ENCODE data around the gene PPM1N. TPM values are rescaled to one million over a fixed set of nuclear protein-coding genes. Genes with fewer than 3 reads are reported as not detected.

Gene PPM1N
- total RNA-seq, 3 donors from 2014 or later = 1.8 to 2.5 (median 2.3) TPM

DNA sequence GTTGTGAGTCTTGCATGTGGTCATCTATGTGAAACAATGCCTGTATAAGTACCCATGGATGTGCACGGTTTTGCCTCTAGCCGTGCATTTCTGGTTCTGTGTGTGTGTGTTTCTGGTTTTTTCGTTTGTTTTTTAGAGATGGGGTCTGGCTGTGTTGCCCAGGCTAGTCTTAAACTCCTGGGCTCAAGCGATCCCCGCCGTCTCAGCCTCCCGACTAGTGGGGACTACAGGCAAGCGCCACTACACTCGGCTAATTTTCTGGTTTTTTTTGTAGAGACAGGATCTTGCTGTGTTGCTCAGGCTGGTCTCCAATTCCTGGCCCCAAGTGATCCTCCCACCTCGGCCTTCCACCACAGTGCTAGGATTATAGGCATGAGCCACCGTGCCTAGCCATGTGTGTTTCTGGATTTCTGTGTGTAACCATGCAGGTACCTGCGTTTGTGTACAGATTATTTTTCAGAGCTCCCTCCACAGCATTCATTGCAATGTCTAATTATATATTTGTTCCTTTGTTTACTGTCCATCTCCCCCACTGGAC lies 46.3 kb upstream of the PPM1N start:
- TF ChIP-seq POLR2AphosphoS5 (IDR thresholded peaks at IDR 0.05) (no peak), POLR2A (IDR thresholded peaks at IDR 0.05) (no peak)
- TF ChIP-seq, protein P1, sequence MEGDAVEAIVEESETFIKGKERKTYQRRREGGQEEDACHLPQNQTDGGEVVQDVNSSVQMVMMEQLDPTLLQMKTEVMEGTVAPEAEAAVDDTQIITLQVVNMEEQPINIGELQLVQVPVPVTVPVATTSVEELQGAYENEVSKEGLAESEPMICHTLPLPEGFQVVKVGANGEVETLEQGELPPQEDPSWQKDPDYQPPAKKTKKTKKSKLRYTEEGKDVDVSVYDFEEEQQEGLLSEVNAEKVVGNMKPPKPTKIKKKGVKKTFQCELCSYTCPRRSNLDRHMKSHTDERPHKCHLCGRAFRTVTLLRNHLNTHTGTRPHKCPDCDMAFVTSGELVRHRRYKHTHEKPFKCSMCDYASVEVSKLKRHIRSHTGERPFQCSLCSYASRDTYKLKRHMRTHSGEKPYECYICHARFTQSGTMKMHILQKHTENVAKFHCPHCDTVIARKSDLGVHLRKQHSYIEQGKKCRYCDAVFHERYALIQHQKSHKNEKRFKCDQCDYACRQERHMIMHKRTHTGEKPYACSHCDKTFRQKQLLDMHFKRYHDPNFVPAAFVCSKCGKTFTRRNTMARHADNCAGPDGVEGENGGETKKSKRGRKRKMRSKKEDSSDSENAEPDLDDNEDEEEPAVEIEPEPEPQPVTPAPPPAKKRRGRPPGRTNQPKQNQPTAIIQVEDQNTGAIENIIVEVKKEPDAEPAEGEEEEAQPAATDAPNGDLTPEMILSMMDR (IDR thresholded peaks at IDR 0.05) = no peak
- Histone ChIP-seq H3K4me3 (peak overlapping the region in 1 of 3 donors; percentile 87), H3K27ac (peak overlapping the region; percentile 100), H3K27me3 (no peaks in the 10 kb centered on the region), H3K36me3 (no peaks in the 10 kb centered on the region), H3K4me1 (peaks cover 13 to 16% of the 10 kb centered on the region in 2 donors), H3K9me3 (no peaks in the 10 kb centered on the region)
- intact Hi-C loops (cut with DNase I; ENCODE audit: low total_unique reads) = no loop called here
- DNase-seq (ENCODE audit: low spot score in 2 of 2) = no peak

DNA sequence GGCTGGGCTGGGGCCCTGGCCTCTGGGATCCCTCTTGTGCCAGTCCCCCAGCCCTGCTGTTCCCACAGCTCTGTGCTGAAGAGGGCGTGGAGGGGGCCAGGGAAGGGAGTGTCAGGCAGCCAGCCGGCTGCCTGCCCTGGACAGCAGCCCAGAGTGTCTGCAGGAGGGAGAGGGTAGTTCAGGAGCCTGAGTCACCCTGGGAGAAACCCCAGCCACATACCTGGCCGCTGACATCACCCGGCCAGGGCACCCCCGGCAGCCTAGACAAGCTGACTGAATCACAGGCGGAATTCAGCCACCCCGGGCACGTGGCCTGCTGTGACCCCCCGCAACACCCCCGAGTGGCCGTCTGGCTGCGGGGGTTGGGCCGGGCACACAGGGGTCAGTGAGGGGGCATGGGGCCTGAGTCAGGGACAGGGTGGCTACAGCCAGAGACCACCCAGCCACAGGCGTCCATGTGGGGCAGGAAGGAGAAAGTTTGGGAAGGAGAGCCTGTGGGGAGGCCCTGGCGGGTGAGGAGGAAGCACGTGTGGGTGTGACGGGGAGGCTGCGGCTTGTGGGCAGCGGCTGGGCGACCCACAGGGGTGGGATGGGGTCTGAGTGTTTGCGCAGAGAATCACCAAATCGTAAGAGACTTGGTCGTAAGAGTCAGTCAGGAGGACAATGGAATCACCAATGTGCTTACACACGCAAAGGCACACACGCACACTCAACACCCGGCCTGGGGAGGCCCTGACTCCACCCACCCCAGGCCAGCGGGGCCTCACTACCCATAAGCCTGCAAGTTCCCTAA lies 42.3 kb upstream of the PPM1N start:
- TF ChIP-seq, protein P1 (IDR thresholded peaks at IDR 0.05) = peak in 1 of 3 donors; percentile 33
- TF ChIP-seq POLR2A (IDR thresholded peaks at IDR 0.05) = no peak
- TF ChIP-seq POLR2AphosphoS5 (IDR thresholded peaks at IDR 0.05) = peak; percentile 78 to 97 (median 83)
- peak overlapping the region in 2 of 3 donors; percentile 10 to 59 for H3K4me3 ChIP-seq

DNA sequence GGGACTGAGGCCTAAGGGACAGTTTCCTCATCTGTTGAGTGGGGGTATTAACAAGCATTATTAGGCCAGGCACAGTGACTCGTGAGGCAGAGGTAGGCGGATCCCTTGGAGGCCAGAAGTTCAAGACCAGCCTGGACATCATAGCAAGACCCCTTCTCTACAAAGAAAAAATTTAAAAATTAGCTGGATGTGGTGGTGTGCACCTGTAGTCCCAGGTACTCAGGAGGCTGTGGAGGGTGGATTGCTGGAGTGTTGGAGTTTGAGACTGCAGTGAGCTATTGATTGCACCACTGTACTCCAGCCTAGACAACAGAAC lies 41.8 kb upstream of the PPM1N start:
- DNase-seq (ENCODE audit: low spot score in 2 of 2) = no peak
- intact Hi-C loops (cut with DNase I; ENCODE audit: low total_unique reads) = no loop called here
- Histone ChIP-seq H3K27ac (peak overlapping the region; percentile 96 to 98), H3K4me3 (peak overlapping the region in 1 of 3 donors; percentile 59), H3K9me3 (no peaks in the 10 kb centered on the region), H3K36me3 (no peaks in the 10 kb centered on the region), H3K27me3 (no peaks in the 10 kb centered on the region), H3K4me1 (peaks cover 7 to 13% of the 10 kb centered on the region in 2 donors)
- TF ChIP-seq, protein P1 (IDR thresholded peaks at IDR 0.05) = no peak

More for the DNA sequence above, 42.3 kb upstream of the PPM1N start:
- Histone ChIP-seq H3K9me3 (no peaks in the 10 kb centered on the region), H3K27ac (peak overlapping the region; percentile 96 to 98), H3K4me1 (peaks cover 7 to 15% of the 10 kb centered on the region in 2 donors), H3K36me3 (no peaks in the 10 kb centered on the region), H3K27me3 (no peaks in the 10 kb centered on the region)
- intact Hi-C loops (cut with DNase I; ENCODE audit: low total_unique reads) = no loop called here
- DNase-seq (ENCODE audit: low spot score in 2 of 2) = peak; percentile 95 to 98

DNA sequence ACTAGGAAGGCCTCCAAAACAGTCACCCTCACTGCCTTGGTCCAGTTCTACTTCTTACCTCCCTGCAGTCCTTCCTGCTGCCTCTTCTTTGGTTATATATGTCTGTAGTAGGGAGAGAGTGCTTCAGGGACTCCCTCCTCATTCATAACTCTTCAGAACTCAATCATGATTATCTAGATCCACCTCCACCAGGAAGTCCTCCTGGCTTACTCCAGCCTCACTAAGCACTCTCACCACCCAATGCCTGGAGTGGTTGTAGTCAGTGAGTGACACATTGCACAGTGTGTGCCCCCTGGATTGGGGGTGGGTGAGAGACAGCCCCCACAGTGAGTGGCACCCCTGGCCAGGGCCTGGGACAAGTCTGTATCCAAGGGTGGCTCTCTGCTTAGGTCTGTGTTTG lies 40.5 kb upstream of the PPM1N start:
- TF ChIP-seq POLR2A (IDR thresholded peaks at IDR 0.05) (no peak), POLR2AphosphoS5 (IDR thresholded peaks at IDR 0.05) (no peak)
- TF ChIP-seq, protein P1 (IDR thresholded peaks at IDR 0.05) = no peak
- Histone ChIP-seq H3K9me3 (no peaks in the 10 kb centered on the region), H3K36me3 (no peaks in the 10 kb centered on the region), H3K27ac (no peak overlapping the region), H3K4me3 (no peak overlapping the region), H3K27me3 (no peaks in the 10 kb centered on the region), H3K4me1 (peaks cover 7 to 13% of the 10 kb centered on the region in 2 donors)
- no peak for DNase-seq (ENCODE audit: low spot score in 2 of 2)
- intact Hi-C loops (cut with DNase I; ENCODE audit: low total_unique reads) = no loop called here

DNA sequence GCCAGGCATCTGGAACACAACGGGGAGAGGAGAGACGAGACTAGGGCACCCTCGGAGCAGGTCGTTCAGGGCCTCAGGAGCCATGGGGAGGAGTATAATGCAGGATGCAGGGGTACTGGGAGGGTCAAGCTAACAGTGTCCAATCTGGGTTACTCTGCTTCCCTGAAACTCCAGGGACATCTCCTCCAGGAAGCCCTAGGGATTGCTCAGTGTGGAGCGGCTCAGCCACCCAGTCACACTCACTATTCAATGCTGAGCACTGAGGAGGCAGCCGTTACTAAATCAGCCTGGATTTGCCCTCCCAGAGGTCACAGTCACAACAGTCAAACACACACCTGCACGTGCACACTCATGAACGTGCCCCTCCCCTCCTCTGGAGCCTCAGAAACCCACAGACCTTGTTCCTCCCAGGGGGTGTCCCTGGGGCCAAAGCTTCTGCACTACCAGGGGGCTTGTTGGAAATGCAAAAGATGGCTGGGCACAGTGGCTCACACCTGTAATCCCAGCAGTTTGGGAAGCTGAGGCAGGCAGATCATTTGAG lies 37.4 kb upstream of the PPM1N start:
- H3K27ac ChIP-seq = no peak overlapping the region
- peaks cover 0 to 5% of the 10 kb centered on the region in 2 donors for H3K4me1 ChIP-seq
- TF ChIP-seq POLR2A (IDR thresholded peaks at IDR 0.05) (no peak), POLR2AphosphoS5 (IDR thresholded peaks at IDR 0.05) (no peak)
- TF ChIP-seq, protein P1 (IDR thresholded peaks at IDR 0.05) = no peak
- H3K4me3 ChIP-seq = no peak overlapping the region
- H3K36me3 ChIP-seq = no peaks in the 10 kb centered on the region
- no peaks in the 10 kb centered on the region for H3K9me3 ChIP-seq
- no peaks in the 10 kb centered on the region for H3K27me3 ChIP-seq
- intact Hi-C loops (cut with DNase I; ENCODE audit: low total_unique reads) = no loop called here
- no peak for DNase-seq (ENCODE audit: low spot score in 2 of 2)
